ENCODE measurements around the gene GPRC5C. TPM values are rescaled to one million over a fixed set of nuclear protein-coding genes. Genes with fewer than 3 reads are reported as not detected.

Gene GPRC5C
- total and polyA plus RNA-seq, 7 donors: 42.9 to 123 (median 57.0) TPM

DNA sequence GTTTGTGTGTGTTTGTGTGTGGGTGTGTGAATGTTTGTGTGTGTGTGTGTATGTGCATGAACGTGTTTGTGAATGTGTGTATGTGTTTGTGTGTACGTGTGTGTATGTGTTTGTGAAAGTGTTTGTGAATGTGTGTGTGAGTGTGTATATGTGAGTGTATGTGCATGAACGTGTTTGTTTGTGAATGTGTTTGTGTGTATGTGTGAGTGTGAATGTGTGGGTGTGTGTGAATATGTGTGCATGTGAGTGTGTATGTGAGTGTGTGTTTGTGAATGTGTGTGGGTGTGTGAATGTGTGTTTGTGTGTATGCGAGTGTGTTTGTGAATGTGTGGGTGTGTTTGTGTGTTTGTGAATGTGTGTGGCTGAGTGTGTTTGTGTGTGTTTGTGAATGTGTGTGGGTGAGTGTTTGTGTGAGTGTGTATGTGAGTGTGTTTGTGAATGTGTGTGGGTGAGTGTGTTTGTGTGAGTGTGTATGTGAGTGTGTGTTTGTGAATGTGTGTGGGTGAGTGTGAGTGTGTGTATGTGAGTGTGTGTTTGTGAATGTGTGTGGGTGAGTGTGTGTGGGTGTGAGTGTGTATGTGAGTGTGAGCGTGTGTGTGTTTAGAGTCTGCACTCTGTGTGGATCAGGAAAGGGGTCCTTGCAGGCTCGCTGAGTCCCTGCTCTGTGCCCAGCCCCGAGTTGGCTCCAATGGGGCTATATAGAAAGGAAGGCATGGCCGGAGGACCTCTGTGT is 33.7 kb downstream of the GPRC5C start:
- no peaks in the 10 kb centered on the region for H3K9me3 ChIP-seq
- H3K4me3 ChIP-seq: no peak overlapping the region
- TF ChIP-seq CTCF (IDR thresholded peaks at IDR 0.05): no peak
- WGBS, 3 donors: 83 to 89% (median 84%) methylated on average over 8 of the region's 8 CpGs
- ATAC-seq (no peak), DNase-seq (no peak)
- no peak overlapping the region for H3K27ac ChIP-seq
- H3K36me3 ChIP-seq (ENCODE audit: insufficient read depth in 1 of 2, low read depth in 1 of 2): no peaks in the 10 kb centered on the region
- intact Hi-C loops (cut with DNase I): no loop called here
- no peaks in the 10 kb centered on the region for H3K27me3 ChIP-seq (ENCODE audit: insufficient read depth in 3 of 3, low read length in 2 of 3)
- no peaks in the 10 kb centered on the region for H3K4me1 ChIP-seq

DNA sequence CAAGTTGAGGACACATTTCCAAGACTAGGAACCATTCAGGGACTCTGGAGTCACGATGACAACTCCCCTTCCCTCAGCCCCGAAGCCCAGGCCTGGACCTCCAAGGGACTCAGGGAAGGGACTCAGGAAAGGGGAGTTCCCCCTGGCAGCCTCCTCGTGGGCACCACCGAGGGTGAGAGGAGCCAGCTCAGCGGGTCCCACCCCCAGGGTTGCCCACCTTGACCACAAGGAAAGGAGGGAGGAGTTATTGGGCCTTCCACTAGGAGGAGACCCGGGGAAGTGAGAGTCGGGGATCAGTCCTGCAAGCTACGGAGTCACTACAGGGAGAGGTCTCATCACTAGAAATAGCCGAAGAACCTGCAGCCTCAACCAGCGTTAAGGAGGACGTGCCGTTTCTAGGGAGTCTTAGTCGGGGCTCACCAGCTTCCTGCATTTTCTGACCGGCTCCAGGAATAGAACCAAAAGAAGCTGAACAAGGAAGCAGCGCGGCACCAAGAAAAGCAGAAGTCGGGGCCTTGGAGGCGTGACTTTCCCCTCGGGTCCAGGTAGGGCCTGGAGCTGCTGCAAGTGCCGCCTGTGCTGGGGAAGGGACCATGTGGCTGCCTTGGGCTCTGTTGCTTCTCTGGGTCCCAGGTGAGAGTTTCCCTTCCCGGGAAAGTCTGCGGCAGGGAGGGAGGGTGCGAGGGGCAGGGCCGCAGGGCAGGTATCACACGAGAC is 34.4 kb downstream of the GPRC5C start, which contains the start of gene CD300A:
CD300A (plus strand) TSS at position 524 of the 717 bp plus-strand sequence; CDS start at position 594, 70 bp downstream.
- peak within 1 kb of the TSS; percentile 41 for H3K4me3 ChIP-seq
- no peaks in the 10 kb centered on the region for H3K36me3 ChIP-seq (ENCODE audit: insufficient read depth in 1 of 2, low read depth in 1 of 2)
- 36 to 48% (median 42%) methylated on average over 24 to 25 of the region's 25 CpGs for WGBS, 3 donors
- H3K27ac ChIP-seq: peak within 1 kb of the TSS; percentile 9
- intact Hi-C loops (cut with DNase I): no loop called here
- no peak for TF ChIP-seq CTCF (IDR thresholded peaks at IDR 0.05)
- H3K27me3 ChIP-seq (ENCODE audit: insufficient read depth in 3 of 3, low read length in 2 of 3): no peaks in the 10 kb centered on the region
- peak in 1 of 4 donors; percentile 19 for ATAC-seq
- peak; percentile 44 to 67 for DNase-seq
- no peaks in the 10 kb centered on the region for H3K9me3 ChIP-seq
- no peaks in the 10 kb centered on the region for H3K4me1 ChIP-seq

DNA sequence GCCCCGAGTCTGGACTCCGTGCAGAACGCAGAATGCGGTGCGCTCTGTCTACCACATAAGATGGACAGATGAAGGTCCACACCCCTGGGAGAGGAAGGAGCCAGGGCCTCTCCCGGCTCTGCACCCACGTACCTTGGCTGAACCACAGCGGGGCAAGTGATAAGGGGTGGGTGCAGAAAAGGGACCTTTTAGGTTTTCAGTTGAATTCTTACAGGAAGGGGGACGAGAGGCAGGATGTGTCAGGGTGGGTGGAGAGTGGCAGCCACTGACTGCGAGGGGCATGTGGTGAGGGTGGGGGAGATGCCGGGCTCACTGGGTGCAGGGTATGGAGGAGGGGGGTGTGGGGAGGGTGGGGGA is 34.9 kb downstream of the GPRC5C start:
- DNase-seq: no peak
- no peaks in the 10 kb centered on the region for H3K27me3 ChIP-seq (ENCODE audit: insufficient read depth in 3 of 3, low read length in 2 of 3)
- no peak for ATAC-seq
- peak overlapping the region; percentile 41 for H3K4me3 ChIP-seq
- intact Hi-C loops (cut with DNase I): no loop called here
- WGBS, 3 donors: 58 to 64% (median 60%) methylated on average over 10 to 11 of the region's 11 CpGs
- H3K4me1 ChIP-seq: no peaks in the 10 kb centered on the region
- H3K36me3 ChIP-seq (ENCODE audit: insufficient read depth in 1 of 2, low read depth in 1 of 2): no peaks in the 10 kb centered on the region
- H3K9me3 ChIP-seq: no peaks in the 10 kb centered on the region
- TF ChIP-seq CTCF (IDR thresholded peaks at IDR 0.05): no peak
- H3K27ac ChIP-seq: no peak overlapping the region

GRCh38 chr17:74467221-74467951 is 35.5 kb downstream of the GPRC5C start:
- H3K27ac ChIP-seq: peak overlapping the region; percentile 9
- TF ChIP-seq CTCF (IDR thresholded peaks at IDR 0.05): no peak
- no peaks in the 10 kb centered on the region for H3K4me1 ChIP-seq
- intact Hi-C loops (cut with DNase I): no loop called here
- H3K36me3 ChIP-seq (ENCODE audit: insufficient read depth in 1 of 2, low read depth in 1 of 2): no peaks in the 10 kb centered on the region
- no peaks in the 10 kb centered on the region for H3K27me3 ChIP-seq (ENCODE audit: insufficient read depth in 3 of 3, low read length in 2 of 3)
- H3K4me3 ChIP-seq: peak overlapping the region; percentile 41
- ATAC-seq (no peak), DNase-seq (no peak)
- WGBS, 3 donors: 61 to 66% (median 62%) methylated on average over 21 of the region's 21 CpGs
- no peaks in the 10 kb centered on the region for H3K9me3 ChIP-seq

All from psoas muscle (tissue), 8 donors.